NCI-H345 (cell line): Measurements from ENCODE around the gene RBMS3.

ENCODE experiments used
- DNase-seq: peaks from one replicate; lab custom pipeline; 2025; lab: John Stamatoyannopoulos, UW

Gene RBMS3

GRCh38 chr3:29890801-29891200 lies 609.9 kb downstream of the RBMS3 start:
- DNase-seq, result no peak

GRCh38 chr3:29892976-29893554 lies 612.2 kb downstream of the RBMS3 start:
- DNase-seq, result no peak

GRCh38 chr3:29896856-29897255 lies 616.0 kb downstream of the RBMS3 start:
- no peak for DNase-seq

- DNase-seq, result no peak
Observed at GRCh38 chr3:29898171-29898965, 617.5 kb downstream of the RBMS3 start.

GRCh38 chr3:29899021-29899420 lies 618.1 kb downstream of the RBMS3 start:
- DNase-seq, result no peak

- no peak for DNase-seq
Observed at GRCh38 chr3:29901097-29901496, 620.2 kb downstream of the RBMS3 start.

- DNase-seq, result no peak
Observed at GRCh38 chr3:29903600-29903999, 622.7 kb downstream of the RBMS3 start.

GRCh38 chr3:29906906-29907305 lies 626.0 kb downstream of the RBMS3 start:
- no peak for DNase-seq

GRCh38 chr3:29912600-29913288 lies 631.9 kb downstream of the RBMS3 start:
- no peak for DNase-seq

- no peak for DNase-seq
Observed at GRCh38 chr3:29914861-29915524, 634.1 kb downstream of the RBMS3 start.

GRCh38 chr3:29919571-29919970 lies 638.7 kb downstream of the RBMS3 start:
- DNase-seq, result no peak

- no peak for DNase-seq
Observed at GRCh38 chr3:29922992-29923746, 642.3 kb downstream of the RBMS3 start.

GRCh38 chr3:29924783-29925561 lies 644.1 kb downstream of the RBMS3 start:
- DNase-seq, result no peak

- DNase-seq, result no peak
Observed at GRCh38 chr3:29926378-29926777, 645.5 kb downstream of the RBMS3 start.

GRCh38 chr3:29932696-29933325 lies 651.9 kb downstream of the RBMS3 start:
- DNase-seq, result no peak

GRCh38 chr3:29933802-29934490 lies 653.1 kb downstream of the RBMS3 start:
- no peak for DNase-seq

GRCh38 chr3:29934751-29935150 lies 653.9 kb downstream of the RBMS3 start:
- no peak for DNase-seq

GRCh38 chr3:29936054-29936453 lies 655.2 kb downstream of the RBMS3 start:
- DNase-seq, result no peak

- DNase-seq, result no peak
Observed at GRCh38 chr3:29936766-29937165, 655.9 kb downstream of the RBMS3 start.

- no peak for DNase-seq
Observed at GRCh38 chr3:29937185-29937584, 656.3 kb downstream of the RBMS3 start.
